WTC11 (cell line): ENCODE data around the gene IFI44L. TPM values are rescaled to one million over a fixed set of nuclear protein-coding genes. Genes with fewer than 3 reads are reported as not detected.

Experiments used
- ATAC-seq: fragments of 200-7000 bp; cut with Tn5 transposase; 2 replicates; pipeline ENCODE4 v1.10.0; 2021; ENCODE audit warnings: mild to moderate bottlenecking, moderate library complexity
- CTCF ChIA-PET: fragments of 300-600 bp; sonication (Branson Sonifier 250); formaldehyde crosslinking; loops from one replicate; lab custom pipeline; 2021; ENCODE audit warnings: antibody characterized with exemption; lab: Charles Lee
- POLR2A ChIA-PET: fragments of 350-600 bp; sonication (Branson Sonifier 250); formaldehyde crosslinking; loops from one replicate; lab custom pipeline; 2021; ENCODE audit warnings: antibody characterized with exemption; lab: Charles Lee
- DNase-seq: peaks from one replicate; pipeline ENCODE4 v3.0.0; 2021; ENCODE audit warnings: low spot score
- H3K27ac Mint-ChIP-seq: 2 replicates; pipeline ENCODE4 v1.8.0; 2021; ENCODE audit warnings: mixed read lengths
- H3K27me3 Mint-ChIP-seq: 2 replicates; pipeline ENCODE4 v1.8.0; 2021; ENCODE audit warnings: low read depth, mild to moderate bottlenecking, moderate library complexity, mixed read lengths
- H3K36me3 Mint-ChIP-seq: 2 replicates; pipeline ENCODE4 v1.8.0; 2021; ENCODE audit warnings: mixed read lengths
- H3K4me1 Mint-ChIP-seq: 2 replicates; pipeline ENCODE4 v1.8.0; 2022; ENCODE audit warnings: mixed read lengths
- H3K4me3 Mint-ChIP-seq: 2 replicates; pipeline ENCODE4 v1.8.0; 2021; ENCODE audit warnings: mild to moderate bottlenecking, moderate library complexity, mixed read lengths
- H3K9me3 Mint-ChIP-seq: 2 replicates; pipeline ENCODE4 v1.8.0; 2021; ENCODE audit warnings: mixed read lengths
- CBFB ChIP-seq: sonication (generic); formaldehyde crosslinking; IDR thresholded peaks from 2 replicates; pipeline ENCODE4 v1.8.1; 2022; ENCODE audit warnings: mild to moderate bottlenecking, low read depth, missing genetic modification reagents
- CREB1 ChIP-seq: sonication (generic); formaldehyde crosslinking; IDR thresholded peaks from 2 replicates; pipeline ENCODE4 v1.8.0; 2023; ENCODE audit warnings: mild to moderate bottlenecking, missing genetic modification reagents
- FOXJ3 ChIP-seq: sonication (generic); formaldehyde crosslinking; IDR thresholded peaks from 2 replicates; pipeline ENCODE4 v1.9.0; 2021; ENCODE audit warnings: missing genetic modification reagents, mild to moderate bottlenecking, borderline replicate concordance
- GTF2I ChIP-seq: fragments of 250-450 bp; sonication (Bioruptor Pico); conservative IDR thresholded peaks from 2 replicates; pipeline ENCODE4 v1.4.0; 2021; ENCODE audit warnings: mild to moderate bottlenecking
- HMGA2 ChIP-seq: fragments of 250-450 bp; sonication (Bioruptor Pico); IDR thresholded peaks from 2 replicates; pipeline ENCODE4 v1.4.0; 2021; ENCODE audit warnings: mild to moderate bottlenecking, moderate library complexity
- NFATC4 ChIP-seq: fragments of 250-450 bp; sonication (Bioruptor Pico); IDR thresholded peaks from 2 replicates; pipeline ENCODE4 v1.9.0; 2021; ENCODE audit warnings: mild to moderate bottlenecking
- NR1H2 ChIP-seq: sonication (generic); formaldehyde crosslinking; IDR thresholded peaks from 2 replicates; pipeline ENCODE4 v1.9.0; 2021; ENCODE audit warnings: mild to moderate bottlenecking, moderate library complexity, missing genetic modification reagents
- RORB ChIP-seq: fragments of 250-450 bp; sonication (Bioruptor Pico); IDR thresholded peaks from 2 replicates; pipeline ENCODE4 v1.9.0; 2021; ENCODE audit warnings: mild to moderate bottlenecking
- SOX15 ChIP-seq: fragments of 250-450 bp; sonication (Bioruptor Pico); IDR thresholded peaks from 2 replicates; pipeline ENCODE4 v1.9.0; 2021; ENCODE audit warnings: mild to moderate bottlenecking
- TCF7 ChIP-seq: sonication (generic); formaldehyde crosslinking; IDR thresholded peaks from 2 replicates; pipeline ENCODE4 v1.8.0; 2022; ENCODE audit warnings: mild to moderate bottlenecking, low read depth, missing genetic modification reagents, moderate library complexity
- TEAD1 ChIP-seq: sonication (generic); formaldehyde crosslinking; IDR thresholded peaks from 2 replicates; pipeline ENCODE4 v1.8.0; 2022; ENCODE audit warnings: mild to moderate bottlenecking, missing genetic modification reagents
- ZNF121 ChIP-seq: sonication (generic); formaldehyde crosslinking; IDR thresholded peaks from 2 replicates; pipeline ENCODE4 v1.8.0; 2023; ENCODE audit warnings: missing genetic modification reagents
- ZNF138 ChIP-seq: sonication (generic); formaldehyde crosslinking; conservative IDR thresholded peaks from 2 replicates; pipeline ENCODE4 v1.8.1; 2022; ENCODE audit warnings: mild to moderate bottlenecking, moderate library complexity, missing genetic modification reagents
- ZNF219 ChIP-seq: sonication (generic); formaldehyde crosslinking; IDR thresholded peaks from 2 replicates; pipeline ENCODE4 v1.8.0; 2023; ENCODE audit warnings: missing genetic modification reagents, mild to moderate bottlenecking, borderline replicate concordance
- ZNF263 ChIP-seq: sonication (generic); formaldehyde crosslinking; IDR thresholded peaks from 2 replicates; pipeline ENCODE4 v1.8.1; 2022; ENCODE audit warnings: low read depth, mild to moderate bottlenecking, moderate library complexity, missing genetic modification reagents
- ZNF423 ChIP-seq: fragments of 250-450 bp; sonication (Bioruptor Pico); IDR thresholded peaks from 2 replicates; pipeline ENCODE4 v2.1.2; 2022; ENCODE audit warnings: mild to moderate bottlenecking, moderate library complexity
- total RNA-seq: library from RNA; stranded (reverse); gene quantifications from 3 replicates; pipeline ENCODE4 v1.2.3, GENCODE V29; 2021
- TF ChIP-seq, protein P1 (sequence below): sonication (generic); formaldehyde crosslinking; conservative IDR thresholded peaks from 2 replicates; pipeline ENCODE4 v1.8.1; 2022; ENCODE audit warnings: mild to moderate bottlenecking, missing genetic modification reagents
- TF ChIP-seq, protein P2 (sequence below): sonication (generic); formaldehyde crosslinking; IDR thresholded peaks from 2 replicates; pipeline ENCODE4 v1.8.0; 2022; ENCODE audit warnings: missing genetic modification reagents
- TF ChIP-seq, protein P3 (sequence below): sonication (generic); formaldehyde crosslinking; IDR thresholded peaks from 2 replicates; pipeline ENCODE4 v1.8.0; 2023; ENCODE audit warnings: mild to moderate bottlenecking, missing genetic modification reagents
- TF ChIP-seq, protein P4 (sequence below): sonication (generic); formaldehyde crosslinking; IDR thresholded peaks from 2 replicates; pipeline ENCODE4 v1.8.1; 2022; ENCODE audit warnings: low read depth, mild to moderate bottlenecking, moderate library complexity, missing genetic modification reagents, borderline replicate concordance
- TF ChIP-seq, protein P5 (sequence below): fragments of 250-450 bp; sonication (Bioruptor Pico); IDR thresholded peaks from 2 replicates; pipeline ENCODE4 v1.9.0; 2021; ENCODE audit warnings: mild to moderate bottlenecking
- TF ChIP-seq, protein P6 (sequence below): sonication (generic); formaldehyde crosslinking; IDR thresholded peaks from 2 replicates; pipeline ENCODE4 v1.8.0; 2023; ENCODE audit warnings: missing genetic modification reagents, mild to moderate bottlenecking, borderline replicate concordance

Gene IFI44L
- total RNA-seq, 1 experiment from 2014 or later = 0.13 TPM

DNA sequence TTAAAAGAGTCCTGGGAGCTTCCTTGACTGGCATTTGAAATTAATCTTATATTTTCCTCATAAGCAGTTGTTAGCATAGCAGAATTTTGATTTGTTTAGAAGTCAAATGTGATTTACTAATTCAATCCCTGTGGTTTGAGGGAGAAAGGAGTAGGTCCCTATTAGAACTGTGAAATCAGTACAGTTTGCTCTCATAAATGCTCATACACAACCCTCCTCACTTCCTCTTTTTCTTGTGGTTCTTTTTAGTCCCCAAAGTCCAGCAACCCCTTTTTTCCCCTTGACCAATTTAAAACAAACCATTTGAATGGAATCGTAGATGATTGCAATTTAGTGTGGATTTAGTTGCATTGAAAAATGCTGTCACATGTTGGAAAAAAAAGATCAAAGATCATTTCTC, 20.2 kb downstream of the IFI44L start:
- no peak for ATAC-seq
- H3K27me3 Mint-ChIP-seq = 0 out of 2 replicates have a peak, but pooled peaks cover 2% of the 10 kb centered on the region
- no peak for DNase-seq
- H3K27ac Mint-ChIP-seq = no peak overlapping the region
- H3K9me3 Mint-ChIP-seq = peaks cover 20% of the 10 kb centered on the region
- TF ChIP-seq, protein P1, sequence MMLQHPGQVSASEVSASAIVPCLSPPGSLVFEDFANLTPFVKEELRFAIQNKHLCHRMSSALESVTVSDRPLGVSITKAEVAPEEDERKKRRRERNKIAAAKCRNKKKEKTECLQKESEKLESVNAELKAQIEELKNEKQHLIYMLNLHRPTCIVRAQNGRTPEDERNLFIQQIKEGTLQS (CRISPR knock-in tag) = no peak
- TF ChIP-seq ZNF138 (CRISPR knock-in tag) (no peak), FOXJ3 (no peak), TCF7 (CRISPR knock-in tag) (no peak), ZNF423 (no peak), CREB1 (CRISPR knock-in tag) (no peak), ZNF219 (no peak), SOX15 (CRISPR knock-in tag) (no peak), ZNF263 (CRISPR knock-in tag) (no peak), RORB (CRISPR knock-in tag) (no peak), NR1H2 (CRISPR knock-in tag) (no peak), ZNF121 (CRISPR knock-in tag) (no peak), TEAD1 (no peak)
- TF ChIP-seq, protein P2, sequence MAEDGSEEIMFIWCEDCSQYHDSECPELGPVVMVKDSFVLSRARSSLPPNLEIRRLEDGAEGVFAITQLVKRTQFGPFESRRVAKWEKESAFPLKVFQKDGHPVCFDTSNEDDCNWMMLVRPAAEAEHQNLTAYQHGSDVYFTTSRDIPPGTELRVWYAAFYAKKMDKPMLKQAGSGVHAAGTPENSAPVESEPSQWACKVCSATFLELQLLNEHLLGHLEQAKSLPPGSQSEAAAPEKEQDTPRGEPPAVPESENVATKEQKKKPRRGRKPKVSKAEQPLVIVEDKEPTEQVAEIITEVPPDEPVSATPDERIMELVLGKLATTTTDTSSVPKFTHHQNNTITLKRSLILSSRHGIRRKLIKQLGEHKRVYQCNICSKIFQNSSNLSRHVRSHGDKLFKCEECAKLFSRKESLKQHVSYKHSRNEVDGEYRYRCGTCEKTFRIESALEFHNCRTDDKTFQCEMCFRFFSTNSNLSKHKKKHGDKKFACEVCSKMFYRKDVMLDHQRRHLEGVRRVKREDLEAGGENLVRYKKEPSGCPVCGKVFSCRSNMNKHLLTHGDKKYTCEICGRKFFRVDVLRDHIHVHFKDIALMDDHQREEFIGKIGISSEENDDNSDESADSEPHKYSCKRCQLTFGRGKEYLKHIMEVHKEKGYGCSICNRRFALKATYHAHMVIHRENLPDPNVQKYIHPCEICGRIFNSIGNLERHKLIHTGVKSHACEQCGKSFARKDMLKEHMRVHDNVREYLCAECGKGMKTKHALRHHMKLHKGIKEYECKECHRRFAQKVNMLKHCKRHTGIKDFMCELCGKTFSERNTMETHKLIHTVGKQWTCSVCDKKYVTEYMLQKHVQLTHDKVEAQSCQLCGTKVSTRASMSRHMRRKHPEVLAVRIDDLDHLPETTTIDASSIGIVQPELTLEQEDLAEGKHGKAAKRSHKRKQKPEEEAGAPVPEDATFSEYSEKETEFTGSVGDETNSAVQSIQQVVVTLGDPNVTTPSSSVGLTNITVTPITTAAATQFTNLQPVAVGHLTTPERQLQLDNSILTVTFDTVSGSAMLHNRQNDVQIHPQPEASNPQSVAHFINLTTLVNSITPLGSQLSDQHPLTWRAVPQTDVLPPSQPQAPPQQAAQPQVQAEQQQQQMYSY (CRISPR knock-in tag) = no peak
- TF ChIP-seq, protein P3, sequence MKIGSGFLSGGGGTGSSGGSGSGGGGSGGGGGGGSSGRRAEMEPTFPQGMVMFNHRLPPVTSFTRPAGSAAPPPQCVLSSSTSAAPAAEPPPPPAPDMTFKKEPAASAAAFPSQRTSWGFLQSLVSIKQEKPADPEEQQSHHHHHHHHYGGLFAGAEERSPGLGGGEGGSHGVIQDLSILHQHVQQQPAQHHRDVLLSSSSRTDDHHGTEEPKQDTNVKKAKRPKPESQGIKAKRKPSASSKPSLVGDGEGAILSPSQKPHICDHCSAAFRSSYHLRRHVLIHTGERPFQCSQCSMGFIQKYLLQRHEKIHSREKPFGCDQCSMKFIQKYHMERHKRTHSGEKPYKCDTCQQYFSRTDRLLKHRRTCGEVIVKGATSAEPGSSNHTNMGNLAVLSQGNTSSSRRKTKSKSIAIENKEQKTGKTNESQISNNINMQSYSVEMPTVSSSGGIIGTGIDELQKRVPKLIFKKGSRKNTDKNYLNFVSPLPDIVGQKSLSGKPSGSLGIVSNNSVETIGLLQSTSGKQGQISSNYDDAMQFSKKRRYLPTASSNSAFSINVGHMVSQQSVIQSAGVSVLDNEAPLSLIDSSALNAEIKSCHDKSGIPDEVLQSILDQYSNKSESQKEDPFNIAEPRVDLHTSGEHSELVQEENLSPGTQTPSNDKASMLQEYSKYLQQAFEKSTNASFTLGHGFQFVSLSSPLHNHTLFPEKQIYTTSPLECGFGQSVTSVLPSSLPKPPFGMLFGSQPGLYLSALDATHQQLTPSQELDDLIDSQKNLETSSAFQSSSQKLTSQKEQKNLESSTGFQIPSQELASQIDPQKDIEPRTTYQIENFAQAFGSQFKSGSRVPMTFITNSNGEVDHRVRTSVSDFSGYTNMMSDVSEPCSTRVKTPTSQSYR (CRISPR knock-in tag) = no peak
- H3K4me3 Mint-ChIP-seq = no peak overlapping the region
- CTCF ChIA-PET = no interaction called here
- H3K36me3 Mint-ChIP-seq = no peaks in the 10 kb centered on the region
- POLR2A ChIA-PET = no interaction called here
- H3K4me1 Mint-ChIP-seq = no peaks in the 10 kb centered on the region

DNA sequence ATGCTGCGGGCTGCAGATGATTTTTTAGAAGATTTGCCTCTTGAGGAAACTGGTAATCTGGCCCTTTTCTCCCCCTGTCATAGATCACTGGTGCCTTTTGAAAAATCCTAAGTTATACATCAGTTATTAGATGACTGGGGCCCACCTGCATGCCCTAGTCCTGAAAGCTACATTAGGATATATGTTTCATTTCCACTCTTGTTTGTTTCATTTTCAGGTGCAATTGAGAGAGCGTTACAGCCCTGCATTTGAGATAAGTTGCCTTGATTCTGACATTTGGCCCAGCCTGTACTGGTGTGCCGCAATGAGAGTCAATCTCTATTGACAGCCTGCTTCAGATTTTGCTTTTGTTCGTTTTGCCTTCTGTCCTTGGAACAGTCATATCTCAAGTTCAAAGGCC, 21.3 kb downstream of the IFI44L start:
- no peak overlapping the region for H3K4me3 Mint-ChIP-seq
- ChIA-PET CTCF (no interaction called here), POLR2A (no interaction called here)
- no peaks in the 10 kb centered on the region for H3K4me1 Mint-ChIP-seq
- peaks cover 2% of the 10 kb centered on the region; the same call in 1 of the 2 replicates for H3K36me3 Mint-ChIP-seq
- H3K9me3 Mint-ChIP-seq = peaks cover 30% of the 10 kb centered on the region
- TF ChIP-seq, protein P4, sequence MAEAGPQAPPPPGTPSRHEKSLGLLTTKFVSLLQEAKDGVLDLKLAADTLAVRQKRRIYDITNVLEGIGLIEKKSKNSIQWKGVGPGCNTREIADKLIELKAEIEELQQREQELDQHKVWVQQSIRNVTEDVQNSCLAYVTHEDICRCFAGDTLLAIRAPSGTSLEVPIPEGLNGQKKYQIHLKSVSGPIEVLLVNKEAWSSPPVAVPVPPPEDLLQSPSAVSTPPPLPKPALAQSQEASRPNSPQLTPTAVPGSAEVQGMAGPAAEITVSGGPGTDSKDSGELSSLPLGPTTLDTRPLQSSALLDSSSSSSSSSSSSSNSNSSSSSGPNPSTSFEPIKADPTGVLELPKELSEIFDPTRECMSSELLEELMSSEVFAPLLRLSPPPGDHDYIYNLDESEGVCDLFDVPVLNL (CRISPR knock-in tag) = no peak
- TF ChIP-seq, protein P5, sequence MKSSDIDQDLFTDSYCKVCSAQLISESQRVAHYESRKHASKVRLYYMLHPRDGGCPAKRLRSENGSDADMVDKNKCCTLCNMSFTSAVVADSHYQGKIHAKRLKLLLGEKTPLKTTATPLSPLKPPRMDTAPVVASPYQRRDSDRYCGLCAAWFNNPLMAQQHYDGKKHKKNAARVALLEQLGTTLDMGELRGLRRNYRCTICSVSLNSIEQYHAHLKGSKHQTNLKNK = no peak
- TF ChIP-seq ZNF138 (CRISPR knock-in tag) = no peak
- TF ChIP-seq, protein P3 (CRISPR knock-in tag) = no peak
- no peak for TF ChIP-seq CBFB (CRISPR knock-in tag)
- TF ChIP-seq, protein P6, sequence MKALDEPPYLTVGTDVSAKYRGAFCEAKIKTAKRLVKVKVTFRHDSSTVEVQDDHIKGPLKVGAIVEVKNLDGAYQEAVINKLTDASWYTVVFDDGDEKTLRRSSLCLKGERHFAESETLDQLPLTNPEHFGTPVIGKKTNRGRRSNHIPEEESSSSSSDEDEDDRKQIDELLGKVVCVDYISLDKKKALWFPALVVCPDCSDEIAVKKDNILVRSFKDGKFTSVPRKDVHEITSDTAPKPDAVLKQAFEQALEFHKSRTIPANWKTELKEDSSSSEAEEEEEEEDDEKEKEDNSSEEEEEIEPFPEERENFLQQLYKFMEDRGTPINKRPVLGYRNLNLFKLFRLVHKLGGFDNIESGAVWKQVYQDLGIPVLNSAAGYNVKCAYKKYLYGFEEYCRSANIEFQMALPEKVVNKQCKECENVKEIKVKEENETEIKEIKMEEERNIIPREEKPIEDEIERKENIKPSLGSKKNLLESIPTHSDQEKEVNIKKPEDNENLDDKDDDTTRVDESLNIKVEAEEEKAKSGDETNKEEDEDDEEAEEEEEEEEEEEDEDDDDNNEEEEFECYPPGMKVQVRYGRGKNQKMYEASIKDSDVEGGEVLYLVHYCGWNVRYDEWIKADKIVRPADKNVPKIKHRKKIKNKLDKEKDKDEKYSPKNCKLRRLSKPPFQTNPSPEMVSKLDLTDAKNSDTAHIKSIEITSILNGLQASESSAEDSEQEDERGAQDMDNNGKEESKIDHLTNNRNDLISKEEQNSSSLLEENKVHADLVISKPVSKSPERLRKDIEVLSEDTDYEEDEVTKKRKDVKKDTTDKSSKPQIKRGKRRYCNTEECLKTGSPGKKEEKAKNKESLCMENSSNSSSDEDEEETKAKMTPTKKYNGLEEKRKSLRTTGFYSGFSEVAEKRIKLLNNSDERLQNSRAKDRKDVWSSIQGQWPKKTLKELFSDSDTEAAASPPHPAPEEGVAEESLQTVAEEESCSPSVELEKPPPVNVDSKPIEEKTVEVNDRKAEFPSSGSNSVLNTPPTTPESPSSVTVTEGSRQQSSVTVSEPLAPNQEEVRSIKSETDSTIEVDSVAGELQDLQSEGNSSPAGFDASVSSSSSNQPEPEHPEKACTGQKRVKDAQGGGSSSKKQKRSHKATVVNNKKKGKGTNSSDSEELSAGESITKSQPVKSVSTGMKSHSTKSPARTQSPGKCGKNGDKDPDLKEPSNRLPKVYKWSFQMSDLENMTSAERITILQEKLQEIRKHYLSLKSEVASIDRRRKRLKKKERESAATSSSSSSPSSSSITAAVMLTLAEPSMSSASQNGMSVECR (CRISPR knock-in tag) = no peak
- TF ChIP-seq GTF2I (CRISPR knock-in tag) = no peak
- TF ChIP-seq HMGA2 (CRISPR knock-in tag) = no peak
- no peak for TF ChIP-seq NFATC4
- DNase-seq = no peak
- no peak overlapping the region for H3K27ac Mint-ChIP-seq
- no peak for ATAC-seq
- 0 out of 2 replicates have a peak, but pooled peaks cover 2% of the 10 kb centered on the region for H3K27me3 Mint-ChIP-seq
